Activated naive CD8-positive, alpha-beta T cell treated with anti-CD3 and anti-CD28 coated beads, Interleukin-2, amount 50 U/mL, for 16 hours (primary cell): ENCODE results near the gene TMC5.

Experiments used
- DNase-seq: peaks from one replicate; pipeline ENCODE4 v3.0.0-alpha.2; 2020; ENCODE audit warnings: low read depth, low spot score

The TMC5 gene

GRCh38 chr16:19463468-19464315 lies 46.0 kb downstream of the TMC5 start:
- DNase-seq: no peak

DNA sequence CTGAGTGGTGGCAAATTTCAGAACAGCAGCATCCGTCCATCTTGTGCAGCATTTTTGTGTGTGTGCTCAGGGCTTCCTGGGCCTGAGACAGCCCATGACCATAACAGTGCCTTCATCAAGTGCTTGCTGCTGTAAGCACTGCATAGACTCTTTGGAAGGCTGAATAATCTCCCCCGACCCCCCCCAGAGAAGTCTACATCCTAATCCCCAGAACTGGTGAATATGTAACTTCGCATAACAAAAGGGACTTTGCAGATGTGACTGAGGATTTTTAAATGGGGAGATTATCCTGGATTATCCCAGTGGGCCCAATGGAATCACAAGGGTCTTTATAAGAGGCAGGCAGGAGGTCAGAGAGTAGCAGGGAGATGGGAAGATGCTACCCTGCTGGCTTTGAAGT lies 50.6 kb downstream of the TMC5 start:
- no peak for DNase-seq

DNA sequence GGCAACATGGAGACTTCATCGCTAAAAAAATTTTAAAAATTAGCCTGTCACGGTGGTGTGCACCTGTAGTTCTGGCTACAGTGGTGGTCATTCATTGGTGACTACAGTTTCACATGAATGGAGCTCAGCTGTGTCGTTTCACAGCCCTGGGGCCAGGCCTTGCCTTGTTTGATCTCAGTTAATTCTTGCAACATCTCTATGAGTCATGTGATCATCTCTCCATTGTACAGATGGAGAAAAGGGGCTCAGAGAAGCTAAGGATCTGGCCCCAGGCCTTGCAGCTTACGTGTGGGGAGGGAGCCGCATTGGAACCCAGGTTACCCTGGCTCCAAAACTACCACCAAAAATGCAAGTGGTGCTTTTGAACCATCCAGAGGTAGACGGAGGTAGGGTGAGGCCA lies 54.8 kb downstream of the TMC5 start:
- DNase-seq: no peak

DNA sequence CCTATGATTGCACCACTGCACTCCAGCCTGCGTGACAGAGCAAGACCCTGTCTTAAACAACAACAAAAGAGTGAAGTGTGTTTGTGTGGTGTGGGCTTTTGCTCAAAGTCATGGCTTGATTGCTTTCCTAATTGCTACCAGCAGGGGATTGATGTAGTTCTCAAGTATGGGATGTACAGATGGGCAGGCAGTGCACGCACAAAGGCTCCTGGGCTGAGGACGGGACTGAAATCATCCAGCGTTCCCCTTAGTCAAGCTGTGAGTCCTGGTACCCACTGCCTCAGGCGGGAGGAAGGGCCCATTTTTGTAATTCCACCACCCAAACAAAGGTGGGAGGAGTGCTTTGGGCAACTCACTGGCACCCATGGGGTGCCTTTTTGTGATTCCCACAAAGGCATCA lies 56.9 kb downstream of the TMC5 start:
- no peak for DNase-seq

GRCh38 chr16:19478505-19478904 lies 60.8 kb downstream of the TMC5 start:
- DNase-seq: no peak

GRCh38 chr16:19479302-19479721 lies 61.6 kb downstream of the TMC5 start:
- DNase-seq: no peak

DNA sequence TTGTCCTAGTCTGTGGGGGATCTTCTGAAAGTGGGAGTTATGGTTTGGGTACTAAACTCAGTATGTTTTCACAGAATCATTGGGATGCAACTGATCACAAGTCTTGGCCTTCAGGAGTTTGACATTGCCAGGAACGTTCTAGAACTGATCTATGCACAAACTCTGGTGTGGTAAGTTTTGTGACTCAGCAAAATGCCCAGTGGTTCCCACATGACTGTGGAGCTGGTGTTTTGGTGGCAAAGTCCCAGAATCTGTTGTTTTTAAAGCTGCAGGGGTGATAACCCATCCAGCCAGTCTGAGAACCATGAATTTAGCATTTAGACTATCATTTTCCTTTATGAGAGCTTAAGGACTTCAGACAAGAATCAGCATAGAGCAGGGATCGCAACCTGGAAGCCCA lies 63.6 kb downstream of the TMC5 start:
- DNase-seq: no peak

GRCh38 chr16:19481769-19482168 lies 64.1 kb downstream of the TMC5 start:
- DNase-seq: no peak

DNA sequence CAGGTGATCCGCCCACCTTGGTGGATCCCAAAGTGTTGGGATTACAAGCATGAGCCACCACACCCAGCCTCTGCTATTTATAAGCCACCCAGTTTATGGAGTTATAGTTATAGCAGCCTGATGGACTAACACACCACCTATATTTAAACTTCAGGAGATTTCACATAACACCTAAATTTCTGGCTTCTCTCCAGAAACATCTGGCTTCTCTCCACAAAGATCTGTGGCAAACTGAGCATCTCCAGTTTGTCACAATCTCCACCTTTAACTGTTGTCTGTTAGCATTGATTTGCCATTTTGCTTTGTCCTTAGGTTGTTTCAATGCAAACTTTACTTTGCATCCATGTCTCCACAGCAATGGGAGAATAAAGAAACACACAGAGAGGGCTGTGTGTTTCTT lies 64.6 kb downstream of the TMC5 start:
- DNase-seq: no peak

- DNase-seq: no peak
Measured at GRCh38 chr16:19484096-19484495, 66.4 kb downstream of the TMC5 start.

GRCh38 chr16:19485611-19486010 lies 67.9 kb downstream of the TMC5 start:
- DNase-seq: no peak

DNA sequence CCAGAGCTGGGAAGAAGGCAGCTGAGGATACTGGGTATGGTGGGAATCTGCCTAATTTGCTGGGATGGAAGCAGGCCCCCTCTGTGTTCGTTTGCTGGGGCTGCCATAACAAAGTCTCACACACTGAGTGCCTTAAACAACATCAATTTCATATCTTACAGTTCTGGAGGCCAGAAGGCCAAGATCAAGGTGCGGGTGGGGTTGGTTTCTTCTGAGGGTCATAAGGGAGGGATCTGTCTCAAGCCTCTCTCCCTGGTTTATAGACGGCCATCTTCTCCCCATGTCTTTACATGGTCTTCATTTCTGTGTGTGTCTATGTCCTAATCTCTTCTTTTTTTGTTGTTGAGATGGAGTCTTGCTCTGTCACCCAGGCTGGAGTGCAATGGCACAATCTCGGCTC lies 68.4 kb downstream of the TMC5 start:
- no peak for DNase-seq

DNA sequence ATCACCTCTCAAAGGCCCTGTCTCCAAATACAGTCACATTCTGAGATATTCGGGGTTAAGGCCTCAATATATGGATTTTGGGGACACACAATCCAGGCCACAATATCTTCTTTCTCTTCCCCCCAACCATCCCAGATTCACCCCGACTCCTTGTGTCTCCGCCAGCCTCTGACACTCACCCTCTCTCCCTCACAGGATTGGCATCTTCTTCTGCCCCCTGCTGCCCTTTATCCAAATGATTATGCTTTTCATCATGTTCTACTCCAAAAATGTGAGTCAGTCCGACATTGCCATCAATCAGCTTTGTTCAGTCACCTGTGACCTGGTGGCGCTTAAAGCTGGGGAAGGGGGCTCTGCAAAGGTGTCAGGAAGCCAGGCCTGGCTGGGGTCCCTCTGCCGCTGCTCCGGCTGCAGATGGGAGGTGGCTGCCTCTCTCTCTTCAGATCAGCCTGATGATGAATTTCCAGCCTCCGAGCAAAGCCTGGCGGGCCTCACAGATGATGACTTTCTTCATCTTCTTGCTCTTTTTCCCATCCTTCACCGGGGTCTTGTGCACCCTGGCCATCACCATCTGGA lies 69.2 kb downstream of the TMC5 start:
- DNase-seq: no peak

- no peak for DNase-seq
Measured at GRCh38 chr16:19488213-19488640, 70.5 kb downstream of the TMC5 start.

GRCh38 chr16:19490619-19491018 lies 72.9 kb downstream of the TMC5 start:
- DNase-seq: no peak

DNA sequence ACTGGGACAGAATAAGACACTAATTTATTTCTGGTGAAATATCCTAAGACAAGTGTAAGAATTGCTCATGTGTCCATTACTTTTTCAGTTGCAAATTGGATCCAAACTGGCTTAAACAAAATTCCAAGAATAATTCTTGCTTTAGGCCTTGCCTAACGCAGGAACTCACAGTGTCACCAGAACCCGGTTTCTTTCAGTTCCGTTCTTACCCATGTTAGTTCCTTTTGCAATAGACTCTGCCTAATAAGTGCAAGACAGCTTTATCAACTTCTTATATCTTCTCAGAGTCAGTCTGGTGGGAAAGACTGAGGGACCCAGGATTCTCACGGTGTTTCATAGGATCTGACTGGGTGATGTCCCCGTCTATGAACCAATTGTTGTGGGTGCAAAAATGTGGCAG lies 79.5 kb downstream of the TMC5 start:
- DNase-seq: no peak

GRCh38 chr16:19499006-19499405 lies 81.3 kb downstream of the TMC5 start:
- DNase-seq: no peak

- no peak for DNase-seq
Measured at GRCh38 chr16:19499481-19499880, 81.8 kb downstream of the TMC5 start.

- DNase-seq: peak; percentile 41
Measured at GRCh38 chr16:19502395-19503131, 84.9 kb downstream of the TMC5 start.

DNA sequence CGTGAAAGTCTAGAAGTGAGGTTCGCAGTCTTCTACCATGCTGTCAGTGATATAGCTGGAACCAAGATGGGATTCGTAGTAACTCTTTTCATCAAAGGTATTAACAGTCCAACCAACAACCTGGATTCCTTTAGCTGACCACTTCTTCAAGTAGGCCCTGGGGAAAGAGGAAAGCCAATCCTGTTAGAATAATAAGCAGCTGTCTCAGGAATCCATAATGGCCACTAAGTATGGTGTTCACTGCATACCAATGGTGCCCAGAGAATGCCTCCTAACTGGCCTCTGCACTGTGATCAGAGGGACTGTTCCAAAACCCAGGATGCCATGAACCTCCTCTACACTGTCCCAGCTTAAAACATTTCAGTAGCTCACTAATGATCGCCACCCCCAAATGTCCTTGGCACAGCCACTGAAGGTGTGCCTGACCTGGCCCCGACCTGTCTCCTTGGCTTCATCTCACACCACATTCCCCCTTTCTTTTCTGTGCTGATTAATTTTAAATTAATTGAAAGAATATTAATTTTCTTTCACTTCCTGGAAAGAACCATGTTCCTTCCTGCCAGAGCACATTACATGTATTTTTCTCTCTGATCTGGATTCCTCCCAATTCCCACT lies 85.9 kb downstream of the TMC5 start:
- no peak for DNase-seq

DNA sequence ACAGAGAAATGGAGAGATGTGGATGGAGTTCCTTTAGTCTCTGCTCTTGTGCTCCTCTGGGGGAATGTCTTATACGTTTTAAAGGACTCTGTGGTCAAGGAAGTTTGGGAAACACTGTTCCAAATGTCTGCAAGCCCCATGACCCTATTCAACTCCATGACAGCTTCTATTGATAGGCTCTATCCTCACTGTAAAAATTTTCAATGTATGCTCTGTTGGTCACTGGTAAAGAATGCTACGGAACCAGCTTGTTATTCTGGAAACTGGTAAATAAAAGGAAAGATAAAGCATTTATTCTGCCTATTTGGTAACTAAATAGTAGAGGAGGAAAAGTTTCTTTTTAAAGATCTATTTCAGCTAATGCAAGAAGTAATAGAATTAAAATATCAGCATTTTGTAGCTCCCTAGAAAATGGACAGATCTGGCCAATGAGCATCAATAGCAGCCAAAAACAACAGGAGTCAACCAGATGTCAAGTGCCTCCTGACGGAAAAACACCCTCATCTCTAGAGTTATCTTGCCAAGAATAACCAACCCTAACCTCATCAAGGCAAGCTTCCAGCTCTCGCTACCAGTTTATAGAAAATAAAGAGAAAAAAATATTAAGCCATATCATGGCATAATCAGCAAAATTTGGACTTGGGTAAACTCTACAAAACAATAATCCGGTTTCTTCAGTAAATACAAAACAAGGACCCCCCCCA lies 88.1 kb downstream of the TMC5 start:
- DNase-seq: no peak

GRCh38 chr16:19506965-19507364 lies 89.3 kb downstream of the TMC5 start:
- no peak for DNase-seq
